AG10803 (cell line): ENCODE data around the gene KCTD16.

Experiments used
- DNase-seq: peaks from one replicate; pipeline ENCODE4 v3.0.0; 2010; ENCODE audit warnings: low read depth
- H3K4me3 ChIP-seq: 2 replicates; pipeline ENCODE4 v1.5.1; 2011; ENCODE audit warnings: mild to moderate bottlenecking, low read length, control low read depth
- CTCF ChIP-seq: conservative IDR thresholded peaks from 2 replicates; pipeline ENCODE4 v1.5.1; 2011; ENCODE audit warnings: mild to moderate bottlenecking, low read length, control low read depth, inconsistent platforms

Gene KCTD16

GRCh38 chr5:144328980-144329379 is 158.3 kb downstream of the KCTD16 start:
- DNase-seq: no peak
- no peak overlapping the region for H3K4me3 ChIP-seq
- no peak for TF ChIP-seq CTCF

GRCh38 chr5:144329681-144330080 is 159.0 kb downstream of the KCTD16 start:
- no peak for DNase-seq
- H3K4me3 ChIP-seq: no peak overlapping the region
- TF ChIP-seq CTCF: no peak

GRCh38 chr5:144331361-144331760 is 160.7 kb downstream of the KCTD16 start:
- TF ChIP-seq CTCF: no peak
- DNase-seq: no peak

GRCh38 chr5:144332265-144332664 is 161.6 kb downstream of the KCTD16 start:
- TF ChIP-seq CTCF: no peak
- no peak overlapping the region for H3K4me3 ChIP-seq
- DNase-seq: no peak

More at GRCh38 chr5:144331361-144331760, 160.7 kb downstream of the KCTD16 start:
- no peak overlapping the region for H3K4me3 ChIP-seq

GRCh38 chr5:144333336-144333920 is 162.8 kb downstream of the KCTD16 start:
- no peak for TF ChIP-seq CTCF
- DNase-seq: peak; percentile 4
- H3K4me3 ChIP-seq: no peak overlapping the region

- no peak for DNase-seq
- no peak for TF ChIP-seq CTCF
- no peak overlapping the region for H3K4me3 ChIP-seq
Observed at GRCh38 chr5:144335561-144335960, 164.9 kb downstream of the KCTD16 start.

- H3K4me3 ChIP-seq: no peak overlapping the region
- DNase-seq: no peak
- TF ChIP-seq CTCF: no peak
Observed at GRCh38 chr5:144336191-144336961, 165.7 kb downstream of the KCTD16 start.
